ENCODE data around the gene ADPRHL1. TPM values are rescaled to one million over a fixed set of nuclear protein-coding genes. Genes with fewer than 3 reads are reported as not detected.

Gene ADPRHL1
- total RNA-seq, 1 experiment from 2014 or later: 11.5 TPM

- no peak for TF ChIP-seq EZH2 (IDR thresholded peaks at IDR 0.05; ENCODE audit: low read depth)
- no peak for TF ChIP-seq CTCF (conservative IDR thresholded peaks at IDR 0.05)
- H3K4me2 ChIP-seq: no peak overlapping the region
- ChIA-PET POLR2A (ENCODE audit: unreplicated experiment) (no interaction called here), CTCF (no interaction called here)
- no peak overlapping the region for H3K27ac ChIP-seq
- peaks cover 20% of the 10 kb centered on the region for H3F3A ChIP-seq (ENCODE audit: insufficient read depth, low read depth)
- peaks cover 21% of the 10 kb centered on the region for H3K4me1 ChIP-seq (replicated peaks; ENCODE audit: insufficient read depth)
- no peak overlapping the region for H2AFZ ChIP-seq
- peaks cover 38% of the 10 kb centered on the region for H3K27me3 ChIP-seq (ENCODE audit: insufficient read depth, low read depth)
- no peaks in the 10 kb centered on the region for H3K9me2 ChIP-seq (ENCODE audit: insufficient read depth)
- H3K36me3 ChIP-seq (ENCODE audit: low read depth): no peaks in the 10 kb centered on the region
- no peaks in the 10 kb centered on the region for H3K79me2 ChIP-seq (ENCODE audit: low read depth)
- no TSS peak for BruUV-seq (replicated peaks)
- H3K9me3 ChIP-seq (ENCODE audit: insufficient read depth, low read depth): no peaks in the 10 kb centered on the region
- intact Hi-C loops (cut with micrococcal nuclease; ENCODE audit: unreplicated experiment): no loop called here
- H4K20me1 ChIP-seq (ENCODE audit: insufficient read depth): no peaks in the 10 kb centered on the region
- no peak overlapping the region for H3K4me3 ChIP-seq
- no peak for DNase-seq
Observed at GRCh38 chr13:113412440-113412839, 40.8 kb downstream of the ADPRHL1 start.

- Histone ChIP-seq H3K36me3 (ENCODE audit: low read depth) (no peaks in the 10 kb centered on the region), H3K27ac (peak overlapping the region; percentile 83), H4K20me1 (ENCODE audit: insufficient read depth) (no peaks in the 10 kb centered on the region), H2AFZ (peak overlapping the region; percentile 18; the same call in 1 of the 2 replicates), H3K9me2 (ENCODE audit: insufficient read depth) (no peaks in the 10 kb centered on the region), H3F3A (ENCODE audit: insufficient read depth, low read depth) (peaks cover 19% of the 10 kb centered on the region), H3K79me2 (ENCODE audit: low read depth) (no peaks in the 10 kb centered on the region), H3K9me3 (ENCODE audit: insufficient read depth, low read depth) (no peaks in the 10 kb centered on the region), H3K27me3 (ENCODE audit: insufficient read depth, low read depth) (peaks cover 36% of the 10 kb centered on the region), H3K4me1 (replicated peaks; ENCODE audit: insufficient read depth) (peaks cover 21% of the 10 kb centered on the region), H3K4me3 (peak overlapping the region; percentile 54; the same call in 1 of the 2 replicates), H3K4me2 (peak overlapping the region; percentile 99)
- DNase-seq: peak; percentile 70 to 94
- TF ChIP-seq CTCF (conservative IDR thresholded peaks at IDR 0.05) (no peak), EZH2 (IDR thresholded peaks at IDR 0.05; ENCODE audit: low read depth) (no peak)
- POLR2A ChIA-PET (ENCODE audit: unreplicated experiment): interaction anchor here (0.6 kb wide), 3 partner anchors 15 to 356 kb away, joined by 3 to 12 read pairs (median 3); no protein-coding TSS in a partner anchor
- TSS peak; percentile 59 for BruUV-seq (replicated peaks)
- intact Hi-C loops (cut with micrococcal nuclease; ENCODE audit: unreplicated experiment): loop anchor here (1.0 kb wide), 1 partner anchor 38 kb away; no protein-coding TSS in a partner anchor
- CTCF ChIA-PET: interaction anchor here (0.5 to 0.6 kb wide), 2 partner anchors 80 to 484 kb away, joined by 3 read pairs; no protein-coding TSS in a partner anchor
Observed at GRCh38 chr13:113411216-113412023, 41.9 kb downstream of the ADPRHL1 start.

DNA sequence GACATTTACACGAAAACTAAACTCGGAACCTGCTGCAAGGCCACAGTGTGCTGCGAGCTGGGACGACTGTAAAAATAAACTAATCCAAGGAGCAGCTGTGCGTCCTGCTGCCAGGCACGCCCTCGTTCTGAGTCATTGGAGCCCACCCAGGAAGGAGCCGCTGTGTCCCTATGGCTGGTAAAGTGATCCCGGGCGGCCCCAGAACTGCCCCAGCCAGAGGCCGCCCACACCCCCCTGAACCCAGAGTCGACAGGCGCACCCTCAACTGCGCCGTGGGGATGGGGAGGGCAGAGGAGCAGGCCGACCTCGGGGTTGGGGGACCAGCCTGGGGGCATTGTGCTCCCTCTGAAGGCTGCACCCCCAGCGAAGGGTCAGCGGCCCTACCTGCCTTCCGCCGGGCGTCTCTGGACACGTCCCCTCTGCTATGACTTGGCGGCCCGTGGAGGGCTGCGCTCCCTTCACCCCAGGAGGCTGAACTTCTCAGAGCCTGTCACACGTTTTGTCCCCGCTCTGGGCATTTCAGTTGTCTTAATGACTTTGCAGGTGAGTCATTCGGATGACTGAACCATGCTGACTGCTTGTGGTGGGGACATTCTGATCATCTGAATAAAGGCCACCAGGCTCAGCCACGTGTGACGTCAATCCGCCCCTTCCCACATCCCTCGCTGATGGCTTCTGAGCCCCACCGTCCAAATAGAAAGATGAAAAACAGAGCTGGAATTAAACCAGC is 42.7 kb downstream of the ADPRHL1 start:
- TF ChIP-seq CTCF (conservative IDR thresholded peaks at IDR 0.05) (no peak), EZH2 (IDR thresholded peaks at IDR 0.05; ENCODE audit: low read depth) (no peak)
- ChIA-PET CTCF (interaction anchor here (0.5 to 0.6 kb wide), 2 partner anchors 79 to 484 kb away, joined by 3 read pairs; no protein-coding TSS in a partner anchor), POLR2A (ENCODE audit: unreplicated experiment) (interaction anchor here (0.6 kb wide), 3 partner anchors 16 to 356 kb away, joined by 3 to 12 read pairs (median 3); no protein-coding TSS in a partner anchor)
- Histone ChIP-seq H3K9me2 (ENCODE audit: insufficient read depth) (no peaks in the 10 kb centered on the region), H4K20me1 (ENCODE audit: insufficient read depth) (no peaks in the 10 kb centered on the region), H3K36me3 (ENCODE audit: low read depth) (no peaks in the 10 kb centered on the region), H2AFZ (peak overlapping the region; percentile 48; the same call in 1 of the 2 replicates), H3F3A (ENCODE audit: insufficient read depth, low read depth) (peaks cover 19% of the 10 kb centered on the region), H3K4me3 (peak overlapping the region; percentile 54), H3K9me3 (ENCODE audit: insufficient read depth, low read depth) (no peaks in the 10 kb centered on the region), H3K4me1 (replicated peaks; ENCODE audit: insufficient read depth) (peaks cover 21% of the 10 kb centered on the region), H3K4me2 (peak overlapping the region; percentile 99), H3K27ac (peak overlapping the region; percentile 83), H3K79me2 (ENCODE audit: low read depth) (no peaks in the 10 kb centered on the region), H3K27me3 (ENCODE audit: insufficient read depth, low read depth) (peaks cover 29% of the 10 kb centered on the region)
- intact Hi-C loops (cut with micrococcal nuclease; ENCODE audit: unreplicated experiment): loop anchor here (1.0 kb wide), 1 partner anchor 39 kb away; no protein-coding TSS in a partner anchor
- no TSS peak for BruUV-seq (replicated peaks)
- peak; percentile 71 to 95 for DNase-seq
